Nephron progenitor cell (in vitro differentiated cells): ENCODE data around the gene VWA3A.
"Not testable (repeated sequence)": the region's sequence is repeated elsewhere in the genome, so short reads cannot be mapped to it uniquely, and the experiment has no call there.

Experiments
- DNase-seq: peaks from one replicate; pipeline ENCODE4 v3.0.0; 2021
- H3K27ac Mint-ChIP-seq: 2 replicates; pipeline ENCODE4 v1.8.0; 2021; ENCODE audit warnings: mild to moderate bottlenecking, moderate library complexity, mixed read lengths
- H3K27me3 Mint-ChIP-seq: 2 replicates; pipeline ENCODE4 v1.8.0; 2021; ENCODE audit warnings: mild to moderate bottlenecking, low read depth, mixed read lengths; ENCODE audit not compliant: poor library complexity
- H3K36me3 Mint-ChIP-seq: 2 replicates; pipeline ENCODE4 v1.8.0; 2021; ENCODE audit warnings: low read depth, mixed read lengths
- H3K4me1 Mint-ChIP-seq: 2 replicates; pipeline ENCODE4 v1.8.0; 2021; ENCODE audit warnings: mixed read lengths
- H3K4me3 Mint-ChIP-seq: 2 replicates; pipeline ENCODE4 v1.8.0; 2021; ENCODE audit warnings: mild to moderate bottlenecking, moderate library complexity, mixed read lengths
- H3K9me3 Mint-ChIP-seq: 2 replicates; pipeline ENCODE4 v1.8.0; 2021; ENCODE audit warnings: mild to moderate bottlenecking, moderate library complexity, mixed read lengths
- TF ChIP-seq, protein P1 (sequence below): fragments of 200-600 bp; sonication (generic); IDR thresholded peaks from 2 replicates; pipeline ENCODE4 v1.5.0; 2021; ENCODE audit warnings: antibody characterized with exemption

Gene VWA3A

DNA sequence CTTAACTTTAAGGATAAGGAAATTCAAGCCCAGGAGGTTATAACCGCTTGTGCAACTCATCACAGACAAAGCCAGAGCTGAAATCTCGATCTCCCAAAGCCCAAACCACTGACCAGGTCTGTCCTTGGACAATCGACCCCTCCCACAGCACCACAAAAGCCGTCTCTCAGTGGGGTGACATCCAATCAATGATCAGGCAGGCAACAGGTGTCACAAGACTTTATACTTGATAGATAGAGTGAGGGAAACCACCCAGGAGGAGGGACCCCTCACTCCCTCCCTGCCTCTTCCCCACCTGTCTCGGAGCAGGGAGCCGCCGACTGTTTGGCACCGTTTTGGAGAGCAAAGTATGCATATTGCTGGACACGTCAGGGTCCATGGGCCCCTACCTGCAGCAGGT, 55.5 kb downstream of the VWA3A start:
- Mint-ChIP-seq H3K9me3 (no peaks in the 10 kb centered on the region), H3K27ac (no peak overlapping the region), H3K27me3 (peaks cover 26% of the 10 kb centered on the region), H3K4me1 (no peaks in the 10 kb centered on the region), H3K36me3 (no peaks in the 10 kb centered on the region), H3K4me3 (no peak overlapping the region)
- TF ChIP-seq, protein P1, sequence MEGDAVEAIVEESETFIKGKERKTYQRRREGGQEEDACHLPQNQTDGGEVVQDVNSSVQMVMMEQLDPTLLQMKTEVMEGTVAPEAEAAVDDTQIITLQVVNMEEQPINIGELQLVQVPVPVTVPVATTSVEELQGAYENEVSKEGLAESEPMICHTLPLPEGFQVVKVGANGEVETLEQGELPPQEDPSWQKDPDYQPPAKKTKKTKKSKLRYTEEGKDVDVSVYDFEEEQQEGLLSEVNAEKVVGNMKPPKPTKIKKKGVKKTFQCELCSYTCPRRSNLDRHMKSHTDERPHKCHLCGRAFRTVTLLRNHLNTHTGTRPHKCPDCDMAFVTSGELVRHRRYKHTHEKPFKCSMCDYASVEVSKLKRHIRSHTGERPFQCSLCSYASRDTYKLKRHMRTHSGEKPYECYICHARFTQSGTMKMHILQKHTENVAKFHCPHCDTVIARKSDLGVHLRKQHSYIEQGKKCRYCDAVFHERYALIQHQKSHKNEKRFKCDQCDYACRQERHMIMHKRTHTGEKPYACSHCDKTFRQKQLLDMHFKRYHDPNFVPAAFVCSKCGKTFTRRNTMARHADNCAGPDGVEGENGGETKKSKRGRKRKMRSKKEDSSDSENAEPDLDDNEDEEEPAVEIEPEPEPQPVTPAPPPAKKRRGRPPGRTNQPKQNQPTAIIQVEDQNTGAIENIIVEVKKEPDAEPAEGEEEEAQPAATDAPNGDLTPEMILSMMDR, result no peak
- DNase-seq, result no peak

DNA sequence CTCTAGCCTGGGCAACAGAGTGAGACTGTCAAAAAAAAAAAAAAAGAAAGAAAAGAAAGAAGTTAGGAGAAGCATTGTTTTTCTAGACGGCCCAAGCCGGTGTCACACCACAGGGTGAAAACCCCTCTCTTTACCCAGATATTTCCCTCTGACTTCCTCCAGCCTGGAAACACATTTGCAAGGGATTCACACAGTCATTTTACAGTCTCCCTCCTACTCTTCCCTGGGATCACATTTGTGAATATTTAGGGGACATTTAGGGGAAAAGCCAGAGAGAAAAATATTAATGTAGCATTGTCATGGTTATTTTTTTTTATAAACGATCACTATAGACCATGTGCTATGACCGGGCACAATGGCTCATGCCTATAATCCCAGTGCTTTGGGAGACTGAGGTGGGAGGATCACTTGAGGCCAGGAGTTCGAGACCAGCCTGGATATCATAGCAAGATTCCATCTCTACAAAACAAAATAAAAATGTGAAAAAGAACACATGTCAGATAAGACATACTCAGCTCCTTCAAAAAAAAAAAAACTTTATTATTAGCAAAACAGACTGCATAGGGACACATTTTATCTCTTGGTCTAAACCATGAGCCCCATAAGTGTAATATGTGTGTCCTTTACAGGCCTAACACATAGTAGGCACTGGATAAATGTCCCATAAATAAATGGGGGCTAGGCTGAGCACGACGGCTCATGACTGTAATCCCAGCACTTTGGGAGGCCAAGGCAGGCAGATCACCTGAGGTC, 59.1 kb downstream of the VWA3A start:
- H3K36me3 Mint-ChIP-seq, result no peaks in the 10 kb centered on the region
- no peak overlapping the region for H3K4me3 Mint-ChIP-seq
- peaks cover 5% of the 10 kb centered on the region for H3K4me1 Mint-ChIP-seq
- TF ChIP-seq, protein P1, result no peak
- no peaks in the 10 kb centered on the region for H3K9me3 Mint-ChIP-seq
- no peak for DNase-seq
- peaks cover 18% of the 10 kb centered on the region for H3K27me3 Mint-ChIP-seq
- no peak overlapping the region for H3K27ac Mint-ChIP-seq

DNA sequence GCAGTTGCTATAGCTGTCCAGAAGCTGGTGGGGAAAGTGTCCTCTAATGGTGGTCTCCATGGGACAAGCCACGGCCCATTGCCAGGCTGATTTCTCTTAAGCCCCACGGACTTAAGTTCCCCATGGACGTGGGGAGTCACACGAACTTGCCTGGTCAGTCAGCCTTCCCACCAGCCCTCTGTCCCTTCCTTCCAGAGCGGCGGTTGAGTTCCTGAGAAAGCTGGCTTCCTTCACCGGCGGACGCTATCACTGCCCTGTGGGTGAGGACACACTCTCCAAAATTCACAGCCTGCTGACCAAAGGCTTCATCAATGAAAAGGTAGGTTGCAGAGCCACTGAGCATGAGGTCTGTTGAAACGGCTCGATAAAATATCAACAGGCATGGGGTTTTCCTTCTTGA, 60.0 kb downstream of the VWA3A start:
- DNase-seq, result no peak
- no peaks in the 10 kb centered on the region for H3K36me3 Mint-ChIP-seq
- H3K27me3 Mint-ChIP-seq, result peaks cover 16% of the 10 kb centered on the region
- H3K4me1 Mint-ChIP-seq, result peaks cover 6% of the 10 kb centered on the region
- no peaks in the 10 kb centered on the region for H3K9me3 Mint-ChIP-seq
- H3K4me3 Mint-ChIP-seq, result no peak overlapping the region
- TF ChIP-seq, protein P1, result no peak
- no peak overlapping the region for H3K27ac Mint-ChIP-seq

DNA sequence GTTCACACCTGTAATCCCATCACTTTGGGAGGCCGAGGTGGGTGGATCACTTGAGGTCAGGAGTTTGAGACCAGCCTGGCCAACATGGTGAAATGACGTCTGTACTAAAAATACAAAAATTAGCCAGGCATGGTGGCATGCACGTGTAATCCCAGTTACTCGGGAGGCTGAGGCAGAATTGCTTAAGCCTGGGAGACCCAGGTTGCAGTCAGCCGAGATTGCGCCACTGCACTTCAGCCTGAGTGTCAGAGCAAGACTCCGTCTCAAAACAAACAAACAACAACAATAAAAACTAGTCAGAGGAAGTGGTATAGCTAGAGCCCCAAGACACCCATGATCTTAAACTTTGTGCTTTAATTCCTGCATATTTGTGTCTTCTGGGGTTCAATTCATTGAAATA, 60.7 kb downstream of the VWA3A start:
- not testable (repeated sequence) for H3K36me3 Mint-ChIP-seq, H3K4me1 Mint-ChIP-seq, H3K27ac Mint-ChIP-seq, H3K9me3 Mint-ChIP-seq, H3K4me3 Mint-ChIP-seq, DNase-seq
- peaks cover 19% of the 10 kb centered on the region for H3K27me3 Mint-ChIP-seq

DNA sequence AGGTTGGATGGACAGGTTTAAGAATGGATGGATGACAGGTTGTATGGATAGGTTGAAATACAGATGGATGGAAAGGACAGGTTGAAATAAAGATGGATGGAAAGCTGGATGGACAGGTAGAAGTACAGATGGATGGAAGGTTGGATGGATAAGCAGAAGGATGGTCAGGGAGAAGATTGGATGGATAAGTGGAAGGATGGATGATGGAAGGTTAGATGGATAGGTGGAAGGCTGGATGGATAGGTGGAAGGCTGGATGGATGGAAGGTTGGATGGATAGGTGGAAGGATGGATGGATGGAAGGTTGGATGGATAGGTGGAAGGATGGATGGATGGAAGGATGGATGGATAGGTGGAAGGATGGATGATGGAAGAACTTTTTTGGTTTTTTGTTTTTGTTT, 69.1 kb downstream of the VWA3A start:
- peaks cover 76% of the 10 kb centered on the region for H3K27me3 Mint-ChIP-seq
- H3K4me3 Mint-ChIP-seq, result peak overlapping the region; percentile 1
- peaks cover 1% of the 10 kb centered on the region for H3K4me1 Mint-ChIP-seq
- peaks cover 5% of the 10 kb centered on the region for H3K36me3 Mint-ChIP-seq
- no peak for DNase-seq
- no peak overlapping the region for H3K27ac Mint-ChIP-seq
- TF ChIP-seq, protein P1, result no peak
- H3K9me3 Mint-ChIP-seq, result peaks cover 10% of the 10 kb centered on the region

DNA sequence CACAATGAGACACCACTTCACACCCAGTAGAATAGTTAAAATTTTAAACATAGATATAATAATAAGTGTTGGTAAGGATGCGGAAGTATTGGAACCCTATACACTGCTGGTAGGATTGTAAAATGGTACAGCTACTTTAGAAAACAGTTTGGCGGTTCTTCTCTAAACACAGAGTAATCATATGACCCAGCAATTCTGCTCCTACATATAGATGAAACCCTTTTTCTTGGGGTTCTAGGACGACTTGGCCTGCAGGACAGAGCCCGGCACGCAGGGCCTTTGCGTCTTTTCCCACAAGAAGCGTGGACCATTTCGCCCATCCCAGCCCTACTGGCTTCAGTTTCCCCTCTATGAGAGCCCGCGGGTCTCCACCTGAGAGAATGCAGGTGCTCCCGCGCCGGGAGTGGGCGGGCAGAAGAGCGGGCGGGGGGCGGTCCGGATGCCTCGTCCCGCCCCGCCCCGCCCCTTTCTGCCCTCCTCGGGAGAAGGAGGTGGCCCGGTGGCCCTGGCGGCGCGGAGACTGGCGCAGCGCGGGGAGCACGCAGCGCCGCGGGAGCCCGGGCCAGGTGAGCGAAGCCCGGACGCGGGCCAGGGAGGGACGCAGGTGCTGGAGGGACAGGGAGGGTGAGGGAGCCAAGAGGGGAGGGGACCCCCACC, 69.8 kb downstream of the VWA3A start, which contains the start of gene SDR42E2:
Gene SDR42E2 (plus strand): TSS at position 508 of the 657 bp plus-strand sequence. CDS start 3,077 bp downstream, outside the sequence.
- peaks cover 10% of the 10 kb centered on the region for H3K9me3 Mint-ChIP-seq
- H3K27ac Mint-ChIP-seq, result no peak within 1 kb of the TSS
- H3K4me3 Mint-ChIP-seq, result peak within 1 kb of the TSS; percentile 59
- DNase-seq, result peak; percentile 50
- H3K36me3 Mint-ChIP-seq, result peaks cover 5% of the 10 kb centered on the region
- TF ChIP-seq, protein P1, result no peak
- no peaks in the 10 kb centered on the region for H3K4me1 Mint-ChIP-seq
- H3K27me3 Mint-ChIP-seq, result peaks cover 77% of the 10 kb centered on the region
